Measurements from ENCODE around the gene MRPS18B.

- TF ChIP-seq, protein P1, sequence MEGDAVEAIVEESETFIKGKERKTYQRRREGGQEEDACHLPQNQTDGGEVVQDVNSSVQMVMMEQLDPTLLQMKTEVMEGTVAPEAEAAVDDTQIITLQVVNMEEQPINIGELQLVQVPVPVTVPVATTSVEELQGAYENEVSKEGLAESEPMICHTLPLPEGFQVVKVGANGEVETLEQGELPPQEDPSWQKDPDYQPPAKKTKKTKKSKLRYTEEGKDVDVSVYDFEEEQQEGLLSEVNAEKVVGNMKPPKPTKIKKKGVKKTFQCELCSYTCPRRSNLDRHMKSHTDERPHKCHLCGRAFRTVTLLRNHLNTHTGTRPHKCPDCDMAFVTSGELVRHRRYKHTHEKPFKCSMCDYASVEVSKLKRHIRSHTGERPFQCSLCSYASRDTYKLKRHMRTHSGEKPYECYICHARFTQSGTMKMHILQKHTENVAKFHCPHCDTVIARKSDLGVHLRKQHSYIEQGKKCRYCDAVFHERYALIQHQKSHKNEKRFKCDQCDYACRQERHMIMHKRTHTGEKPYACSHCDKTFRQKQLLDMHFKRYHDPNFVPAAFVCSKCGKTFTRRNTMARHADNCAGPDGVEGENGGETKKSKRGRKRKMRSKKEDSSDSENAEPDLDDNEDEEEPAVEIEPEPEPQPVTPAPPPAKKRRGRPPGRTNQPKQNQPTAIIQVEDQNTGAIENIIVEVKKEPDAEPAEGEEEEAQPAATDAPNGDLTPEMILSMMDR (IDR thresholded peaks at IDR 0.05): no peak
- no peak for TF ChIP-seq ZFX (IDR thresholded peaks at IDR 0.05; ENCODE audit: borderline replicate concordance)
These were observed 45.5 kb upstream of the MRPS18B start for GRCh38 chr6:30572148-30572547.
